GM23248 (cell line): Measurements from ENCODE around the gene WNT9A. TPM values are rescaled to one million over a fixed set of nuclear protein-coding genes. Genes with fewer than 3 reads are reported as not detected.

Experiments used
- DNase-seq: peaks from one replicate; pipeline ENCODE4 v3.0.0-alpha.2; 2015
- H2AFZ ChIP-seq: fragments of 200-600 bp; sonication (generic); 2 replicates; pipeline ENCODE4 v1.6.1; 2016; ENCODE audit warnings: antibody characterized with exemption
- H3F3A ChIP-seq: fragments of 200-600 bp; sonication (generic); 2 replicates; pipeline ENCODE4 v1.6.1; 2016; ENCODE audit warnings: mild to moderate bottlenecking, antibody characterized with exemption, mixed run types; ENCODE audit not compliant: insufficient read depth
- H3K27ac ChIP-seq: fragments of 200-600 bp; sonication (generic); 2 replicates; pipeline ENCODE4 v1.5.1; 2016; ENCODE audit warnings: mild to moderate bottlenecking
- H3K27me3 ChIP-seq: fragments of 200-600 bp; sonication (generic); replicated peaks from 2 replicates; pipeline ENCODE4 v1.6.1; 2016; ENCODE audit warnings: mild to moderate bottlenecking; ENCODE audit not compliant: insufficient read depth
- H3K36me3 ChIP-seq: fragments of 200-600 bp; sonication (generic); 2 replicates; pipeline ENCODE4 v1.6.1; 2016; ENCODE audit warnings: low read depth, mild to moderate bottlenecking
- H3K4me1 ChIP-seq: fragments of 200-600 bp; sonication (generic); 2 replicates; pipeline ENCODE4 v1.6.1; 2016; ENCODE audit warnings: mild to moderate bottlenecking; ENCODE audit not compliant: insufficient read depth
- H3K4me2 ChIP-seq: fragments of 200-600 bp; sonication (generic); one replicate; pipeline ENCODE4 v1.6.1; 2016; ENCODE audit warnings: mild to moderate bottlenecking; ENCODE audit not compliant: unreplicated experiment
- H3K4me3 ChIP-seq: fragments of 200-600 bp; sonication (generic); 2 replicates; pipeline ENCODE4 v1.5.1; 2016; ENCODE audit warnings: mild to moderate bottlenecking
- H3K79me2 ChIP-seq: fragments of 200-600 bp; sonication (generic); 2 replicates; pipeline ENCODE4 v1.6.1; 2016; ENCODE audit warnings: mild to moderate bottlenecking; ENCODE audit not compliant: insufficient read depth
- H3K9ac ChIP-seq: fragments of 200-600 bp; sonication (generic); 2 replicates; pipeline ENCODE4 v1.6.1; 2016; ENCODE audit warnings: mild to moderate bottlenecking
- H3K9me2 ChIP-seq: fragments of 200-600 bp; sonication (generic); 2 replicates; pipeline ENCODE4 v1.6.1; 2016; ENCODE audit warnings: mixed run types, mild to moderate bottlenecking, moderate library complexity; ENCODE audit not compliant: insufficient read depth
- H3K9me3 ChIP-seq: fragments of 200-600 bp; sonication (generic); one replicate; pipeline ENCODE4 v1.6.1; 2017; ENCODE audit warnings: low read depth
- H4K20me1 ChIP-seq: fragments of 200-600 bp; sonication (generic); 2 replicates; pipeline ENCODE4 v1.6.0; 2016; ENCODE audit not compliant: insufficient read depth
- EZH2 ChIP-seq: fragments of 200-600 bp; sonication (generic); IDR thresholded peaks from 2 replicates; pipeline ENCODE4 v1.6.1; 2018; ENCODE audit warnings: antibody characterized with exemption, mild to moderate bottlenecking; ENCODE audit not compliant: insufficient read depth, poor library complexity, severe bottlenecking
- EZH2phosphoT487 ChIP-seq: fragments of 200-600 bp; sonication (generic); IDR thresholded peaks from 2 replicates; pipeline ENCODE4 v1.6.1; 2018; ENCODE audit warnings: antibody characterized with exemption, moderate library complexity, mild to moderate bottlenecking, low read depth; ENCODE audit not compliant: insufficient read depth
- WGBS, 2 experiments: methylation state at CpG; one replicate each; pipeline ENCODE4 v1.1.6; 2015 to 2017; ENCODE audit warnings: low lambda C conversion rate in 2 of 2, low coverage in 1 of 2; ENCODE audit errors: missing lambda C conversion rate in 2 of 2; 5-methylcytosine and 5-hydroxymethylcytosine counted together
- in situ Hi-C: fragments of 300-500 bp; cut with MboI; formaldehyde crosslinking; loops from 2 replicates; pipeline ENCODE4 v1.15.0; 2020
- polyA plus RNA-seq: library from polyadenylated mRNA; unstranded; fragments of >200 nt; fragmentation: Nextera tagmentation; extraction: Ambion mirVana; gene quantifications from 2 replicates; pipeline ENCODE4 v1.2.1, GENCODE V29; 2016
- total RNA-seq: library from RNA; depleted of rRNA; stranded (reverse); fragments of >200 nt; shearing (Covaris generic); gene quantifications from 2 replicates; pipeline ENCODE4 v1.2.3, GENCODE V29; 2014

WNT9A gene
- total and polyA plus RNA-seq, 2 experiments from 2014 or later = 0.29 to 2.1 TPM

GRCh38 chr1:227920896-227921295 is 26.8 kb downstream of the WNT9A start:
- no peak for TF ChIP-seq EZH2phosphoT487
- TF ChIP-seq EZH2 = no peak
- Histone ChIP-seq H3K4me3 (no peak overlapping the region), H4K20me1 (no peaks in the 10 kb centered on the region), H3K4me2 (no peak overlapping the region), H3K36me3 (no peaks in the 10 kb centered on the region), H3K4me1 (no peaks in the 10 kb centered on the region), H3K9me3 (no peaks in the 10 kb centered on the region), H3K27ac (no peak overlapping the region), H3K79me2 (no peaks in the 10 kb centered on the region), H3K9me2 (no peaks in the 10 kb centered on the region), H2AFZ (no peak overlapping the region), H3K27me3 (no peaks in the 10 kb centered on the region), H3K9ac (no peak overlapping the region), H3F3A (no peaks in the 10 kb centered on the region)
- in situ Hi-C loops = no loop called here
- DNase-seq = no peak
- WGBS, 2 experiments = 63 to 74% methylated on average over 7 to 8 of the region's 8 CpGs

- in situ Hi-C loops = no loop called here
Measured at GRCh38 chr1:227920426-227920825, 27.3 kb downstream of the WNT9A start.

GRCh38 chr1:227919906-227920305 is 27.8 kb downstream of the WNT9A start:
- in situ Hi-C loops = no loop called here
- Histone ChIP-seq H3K27me3 (no peaks in the 10 kb centered on the region), H3K4me2 (no peak overlapping the region), H2AFZ (no peak overlapping the region), H3K9me2 (no peaks in the 10 kb centered on the region), H4K20me1 (no peaks in the 10 kb centered on the region), H3K79me2 (no peaks in the 10 kb centered on the region), H3K4me1 (no peaks in the 10 kb centered on the region), H3F3A (no peaks in the 10 kb centered on the region), H3K9ac (no peak overlapping the region), H3K4me3 (no peak overlapping the region), H3K9me3 (no peaks in the 10 kb centered on the region), H3K36me3 (no peaks in the 10 kb centered on the region), H3K27ac (no peak overlapping the region)
- DNase-seq = no peak
- TF ChIP-seq EZH2phosphoT487 = no peak
- no peak for TF ChIP-seq EZH2
- 45% methylated on average over 12 of the region's 12 CpGs for WGBS, 2 experiments

More at GRCh38 chr1:227920426-227920825, 27.3 kb downstream of the WNT9A start:
- Histone ChIP-seq H3K79me2 (no peaks in the 10 kb centered on the region), H3K27me3 (no peaks in the 10 kb centered on the region), H3K9me3 (no peaks in the 10 kb centered on the region), H4K20me1 (no peaks in the 10 kb centered on the region), H3F3A (no peaks in the 10 kb centered on the region), H3K4me2 (no peak overlapping the region), H3K9me2 (no peaks in the 10 kb centered on the region), H3K36me3 (no peaks in the 10 kb centered on the region), H3K4me3 (no peak overlapping the region), H3K9ac (no peak overlapping the region), H3K27ac (no peak overlapping the region), H3K4me1 (no peaks in the 10 kb centered on the region), H2AFZ (no peak overlapping the region)
- 77% methylated on average over 11 of the region's 11 CpGs for WGBS, 2 experiments
- DNase-seq = no peak
- TF ChIP-seq EZH2 = no peak
- TF ChIP-seq EZH2phosphoT487 = no peak

- Histone ChIP-seq H3K4me3 (no peak overlapping the region), H3K9me2 (no peaks in the 10 kb centered on the region), H3K79me2 (no peaks in the 10 kb centered on the region), H3K4me1 (no peaks in the 10 kb centered on the region), H3K27me3 (no peaks in the 10 kb centered on the region), H3K9me3 (no peaks in the 10 kb centered on the region), H3F3A (no peaks in the 10 kb centered on the region), H3K27ac (no peak overlapping the region), H3K36me3 (no peaks in the 10 kb centered on the region), H3K9ac (no peak overlapping the region), H2AFZ (no peak overlapping the region), H3K4me2 (no peak overlapping the region), H4K20me1 (no peaks in the 10 kb centered on the region)
- TF ChIP-seq EZH2phosphoT487 (no peak), EZH2 (no peak)
- no peak for DNase-seq
- in situ Hi-C loops = no loop called here
- WGBS, 2 experiments = 75 to 79% methylated on average over 9 of the region's 9 CpGs
Measured at GRCh38 chr1:227918736-227919135, 29.0 kb downstream of the WNT9A start.
